Measurements from ENCODE around the gene KCND3.

DNA sequence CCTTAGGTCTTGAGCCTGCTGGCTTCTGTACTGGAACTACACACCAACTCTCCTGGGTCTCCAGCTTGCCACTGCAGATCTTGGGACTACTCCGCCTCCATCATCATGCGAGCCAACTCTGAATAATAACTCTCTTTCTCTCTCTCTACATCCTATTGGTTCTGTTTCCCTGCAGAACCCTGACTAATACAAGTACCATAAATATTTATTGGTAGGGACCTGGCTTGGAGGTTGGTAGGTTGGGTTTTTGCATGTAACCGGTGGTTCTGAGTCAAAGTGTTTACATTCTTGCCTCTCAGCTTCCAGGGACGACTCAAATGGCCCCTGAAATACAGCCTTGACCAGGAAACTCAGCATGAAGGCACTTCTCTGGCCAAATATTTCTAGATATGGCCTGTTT, 110.4 kb downstream of the KCND3 start:
- TF ChIP-seq, protein P1, sequence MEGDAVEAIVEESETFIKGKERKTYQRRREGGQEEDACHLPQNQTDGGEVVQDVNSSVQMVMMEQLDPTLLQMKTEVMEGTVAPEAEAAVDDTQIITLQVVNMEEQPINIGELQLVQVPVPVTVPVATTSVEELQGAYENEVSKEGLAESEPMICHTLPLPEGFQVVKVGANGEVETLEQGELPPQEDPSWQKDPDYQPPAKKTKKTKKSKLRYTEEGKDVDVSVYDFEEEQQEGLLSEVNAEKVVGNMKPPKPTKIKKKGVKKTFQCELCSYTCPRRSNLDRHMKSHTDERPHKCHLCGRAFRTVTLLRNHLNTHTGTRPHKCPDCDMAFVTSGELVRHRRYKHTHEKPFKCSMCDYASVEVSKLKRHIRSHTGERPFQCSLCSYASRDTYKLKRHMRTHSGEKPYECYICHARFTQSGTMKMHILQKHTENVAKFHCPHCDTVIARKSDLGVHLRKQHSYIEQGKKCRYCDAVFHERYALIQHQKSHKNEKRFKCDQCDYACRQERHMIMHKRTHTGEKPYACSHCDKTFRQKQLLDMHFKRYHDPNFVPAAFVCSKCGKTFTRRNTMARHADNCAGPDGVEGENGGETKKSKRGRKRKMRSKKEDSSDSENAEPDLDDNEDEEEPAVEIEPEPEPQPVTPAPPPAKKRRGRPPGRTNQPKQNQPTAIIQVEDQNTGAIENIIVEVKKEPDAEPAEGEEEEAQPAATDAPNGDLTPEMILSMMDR (IDR thresholded peaks at IDR 0.05): no peak
- no peak for TF ChIP-seq POLR2A (IDR thresholded peaks at IDR 0.05)
